IMR-90 (cell line): ENCODE results near the gene MCF2L2. TPM values are rescaled to one million over a fixed set of nuclear protein-coding genes. Genes with fewer than 3 reads are reported as not detected.

ENCODE experiments used
- ATAC-seq: fragments of 200-7000 bp; cut with Tn5 transposase; 2 replicates; pipeline ENCODE4 v1.9.1; 2020; ENCODE audit warnings: low read depth, mild to moderate bottlenecking, moderate library complexity
- BruUV-seq: library from RNA; stranded (reverse); fragments of 400-500 nt; replicated peaks from 2 replicates; lab custom pipeline; 2021; lab: Mats Ljungman, UMichigan
- CTCF ChIA-PET: fragments of 300-600 bp; formaldehyde crosslinking; extraction: SDS; loops from one replicate; lab custom pipeline; 2021; ENCODE audit warnings: antibody characterized with exemption; lab: Yijun Ruan, JAX
- POLR2A ChIA-PET: fragments of 300-600 bp; sonication (Branson Sonifier 250); formaldehyde crosslinking; loops from one replicate; lab custom pipeline; 2022; ENCODE audit warnings: antibody characterized with exemption; ENCODE audit not compliant: unreplicated experiment; lab: Charles Lee
- DNase-seq: peaks from one replicate; pipeline ENCODE4 v3.0.0; 2013
- H2AFZ ChIP-seq: replicated peaks from 2 replicates; pipeline ENCODE3; 2013; ENCODE audit warnings: low read length, mild to moderate bottlenecking; ENCODE audit not compliant: poor library complexity
- H2AK5ac ChIP-seq: 2 replicates; pipeline ENCODE4 v1.6.1; 2013; ENCODE audit warnings: low read depth, low read length, inconsistent platforms
- H2AK9ac ChIP-seq: replicated peaks from 2 replicates; pipeline ENCODE3; 2013; ENCODE audit warnings: mild to moderate bottlenecking, low read depth, low read length, moderate library complexity; ENCODE audit not compliant: poor library complexity
- H2BK120ac ChIP-seq: 2 replicates; pipeline ENCODE4 v1.6.1; 2013; ENCODE audit warnings: low read depth, low read length, inconsistent platforms
- H2BK15ac ChIP-seq: 3 replicates; pipeline ENCODE4 v1.6.1; 2013; ENCODE audit warnings: low read depth, low read length, inconsistent platforms
- H2BK20ac ChIP-seq: 2 replicates; pipeline ENCODE4 v1.6.1; 2013; ENCODE audit warnings: low read depth, mild to moderate bottlenecking, inconsistent platforms, low read length, moderate library complexity
- H2BK5ac ChIP-seq: 2 replicates; pipeline ENCODE4 v1.6.1; 2013; ENCODE audit warnings: mild to moderate bottlenecking, low read depth, low read length, inconsistent platforms; ENCODE audit not compliant: poor library complexity, severe bottlenecking
- H3K14ac ChIP-seq: replicated peaks from 2 replicates; pipeline ENCODE4 v1.6.1; 2013; ENCODE audit warnings: low read depth, low read length, inconsistent platforms
- H3K18ac ChIP-seq: 2 replicates; pipeline ENCODE4 v1.6.1; 2013; ENCODE audit warnings: low read depth, low read length, control low read depth
- H3K23ac ChIP-seq: 2 replicates; pipeline ENCODE4 v1.6.1; 2013; ENCODE audit warnings: low read depth, low read length, inconsistent platforms
- H3K27ac ChIP-seq: 2 replicates; pipeline ENCODE4 v1.5.1; 2013; ENCODE audit warnings: mild to moderate bottlenecking, control low read depth, low read length; ENCODE audit not compliant: insufficient read depth
- H3K27me3 ChIP-seq: 2 replicates; pipeline ENCODE4 v1.6.1; 2013; ENCODE audit warnings: low read length; ENCODE audit not compliant: control insufficient read depth, insufficient read depth
- H3K36me3 ChIP-seq: 2 replicates; pipeline ENCODE4 v1.6.1; 2013; ENCODE audit warnings: low read length, mixed read lengths; ENCODE audit not compliant: control insufficient read depth, insufficient read depth
- H3K4ac ChIP-seq: 2 replicates; pipeline ENCODE4 v1.6.1; 2013; ENCODE audit warnings: low read depth, low read length, inconsistent platforms
- H3K4me1 ChIP-seq: 2 replicates; pipeline ENCODE4 v1.6.1; 2013; ENCODE audit warnings: low read length, mixed read lengths; ENCODE audit not compliant: control insufficient read depth, insufficient read depth
- H3K4me2 ChIP-seq: 2 replicates; pipeline ENCODE4 v1.6.1; 2013; ENCODE audit warnings: low read depth, mild to moderate bottlenecking, control low read depth, low read length, moderate library complexity
- H3K4me3 ChIP-seq: 2 replicates; pipeline ENCODE4 v1.5.1; 2013; ENCODE audit warnings: low read depth, mild to moderate bottlenecking, control low read depth, low read length, moderate library complexity; ENCODE audit not compliant: insufficient read depth
- H3K56ac ChIP-seq: 2 replicates; pipeline ENCODE4 v1.6.1; 2013; ENCODE audit warnings: low read length, inconsistent platforms; ENCODE audit not compliant: insufficient read depth; ENCODE audit errors: extremely low read depth
- H3K79me1 ChIP-seq, 2 experiments: 2 replicates each; pipeline ENCODE4 v1.6.1; 2013; ENCODE audit warnings: low read length in 2 of 2, inconsistent platforms in 1 of 2, low read depth in 1 of 2
- H3K9ac ChIP-seq: 2 replicates; pipeline ENCODE4 v1.6.1; 2013; ENCODE audit warnings: low read depth, low read length, control low read depth
- H3K9me1 ChIP-seq: 2 replicates; pipeline ENCODE4 v1.6.1; 2013; ENCODE audit warnings: low read length, inconsistent platforms; ENCODE audit not compliant: insufficient read depth
- H3K9me3 ChIP-seq: 2 replicates; pipeline ENCODE4 v1.6.1; 2013; ENCODE audit warnings: low read length; ENCODE audit not compliant: control insufficient read depth, insufficient read depth
- H4K20me1 ChIP-seq: 2 replicates; pipeline ENCODE4 v1.6.1; 2013; ENCODE audit warnings: low read length, inconsistent platforms; ENCODE audit not compliant: insufficient read depth
- H4K5ac ChIP-seq: 2 replicates; pipeline ENCODE4 v1.6.1; 2013; ENCODE audit warnings: mild to moderate bottlenecking, low read depth, low read length, control low read depth
- H4K8ac ChIP-seq, 2 experiments: 2 replicates each; pipeline ENCODE4 v1.6.1; 2013; ENCODE audit warnings: low read depth in 2 of 2, low read length in 2 of 2, control low read depth in 1 of 2, inconsistent platforms in 1 of 2
- H4K91ac ChIP-seq: 2 replicates; pipeline ENCODE4 v1.6.1; 2013; ENCODE audit warnings: low read depth, low read length, inconsistent platforms; ENCODE audit not compliant: insufficient read depth
- CEBPB ChIP-seq: IDR thresholded peaks from 2 replicates; pipeline ENCODE4 v1.6.1; 2012; ENCODE audit warnings: low read depth, low read length, improper control_type of control experiment
- ELK1 ChIP-seq: fragments of 150-350 bp; IDR thresholded peaks from 2 replicates; pipeline ENCODE4 v1.6.1; 2016; ENCODE audit warnings: low read depth, mild to moderate bottlenecking, low read length, moderate library complexity, borderline replicate concordance
- WGBS, 2 experiments: methylation state at CpG; one replicate each; pipeline versions ENCODE4 v1.1.5 to v1.1.7; 2013; ENCODE audit warnings: missing lambda C conversion rate in 2 of 2; ENCODE audit not compliant: insufficient read length in 1 of 2; ENCODE audit errors: extremely low coverage in 2 of 2; 5-methylcytosine and 5-hydroxymethylcytosine counted together
- dilution Hi-C: fragments of 300-500 bp; cut with HindIII; formaldehyde crosslinking; loops from one replicate; pipeline ENCODE4 v1.14.3; 2018; ENCODE audit warnings: low sequenced_read_pairs; ENCODE audit not compliant: unreplicated experiment
- in situ Hi-C: fragments of 300-500 bp; cut with MboI; formaldehyde crosslinking; loops from 3 replicates; pipeline ENCODE4 v1.14.3; 2019; ENCODE audit warnings: low sequenced_read_pairs, inconsistent platforms, mixed read lengths
- intact Hi-C: fragments of 100-400 bp; cut with micrococcal nuclease; formaldehyde crosslinking; loops from 2 replicates; pipeline ENCODE4 v1.10.0; 2022
- polyA plus RNA-seq, 3 experiments: library from polyadenylated mRNA; depleted of rRNA; stranded (reverse); fragments of >200 nt; gene quantifications; 2 replicates each; pipeline ENCODE4 v1.2.3, GENCODE V29; 2012; ENCODE audit warnings: low replicate concordance in 1 of 3
- total RNA-seq: library from RNA; depleted of rRNA; stranded (reverse); fragments of >200 nt; gene quantifications from 2 replicates; pipeline ENCODE4 v1.2.3, GENCODE V29; 2012

The MCF2L2 gene
- total and polyA plus RNA-seq, 2 of the 4 experiments (the other 2 are of a cell fraction) = under 0.01 TPM; not detected in 1

GRCh38 chr3:183296944-183297343 is 131.5 kb downstream of the MCF2L2 start:
- H3K4me2 ChIP-seq = no peak overlapping the region
- no peak overlapping the region for H3K9ac ChIP-seq
- no peaks in the 10 kb centered on the region for H3K79me1 ChIP-seq
- no peaks in the 10 kb centered on the region for H3K27me3 ChIP-seq
- no peaks in the 10 kb centered on the region for H3K9me3 ChIP-seq
- no peak for ATAC-seq
- CTCF ChIA-PET = no interaction called here
- no peaks in the 10 kb centered on the region for H3K9me1 ChIP-seq
- H2BK20ac ChIP-seq = no peak overlapping the region
- peaks cover 12% of the 10 kb centered on the region for H3K4me1 ChIP-seq
- no TSS peak for BruUV-seq
- no peak overlapping the region for H4K5ac ChIP-seq
- intact Hi-C loops = no loop called here
- H2BK120ac ChIP-seq = no peak overlapping the region
- POLR2A ChIA-PET = no interaction called here
- no peak overlapping the region for H2AK5ac ChIP-seq
- no peaks in the 10 kb centered on the region for H4K20me1 ChIP-seq
- H2AFZ ChIP-seq = no peak overlapping the region
- no peak overlapping the region for H3K23ac ChIP-seq
- no peak overlapping the region for H3K14ac ChIP-seq
- H4K8ac ChIP-seq = no peak overlapping the region
- dilution Hi-C loops = no loop called here
- no peaks in the 10 kb centered on the region for H3K36me3 ChIP-seq
- WGBS, 2 experiments = 89% methylated on average over 5 of the region's 12 CpGs; no CpG with 5 or more reads in 1 of the 2 experiments
- no peak for TF ChIP-seq ELK1
- TF ChIP-seq CEBPB = peak; percentile 66
- no peak overlapping the region for H3K4me3 ChIP-seq
- no peak overlapping the region for H2BK5ac ChIP-seq
- no peak overlapping the region for H2BK15ac ChIP-seq
- DNase-seq = no peak
- no peak overlapping the region for H3K4ac ChIP-seq
- in situ Hi-C loops = no loop called here
- H3K56ac ChIP-seq = no peak overlapping the region
- no peak overlapping the region for H3K27ac ChIP-seq
- no peak overlapping the region for H3K18ac ChIP-seq
- no peak overlapping the region for H2AK9ac ChIP-seq
- no peak overlapping the region for H4K91ac ChIP-seq
